Stimulated activated CD4-positive, alpha-beta T cell treated with anti-CD3 and anti-CD28 coated beads, Interleukin-2, amount 100 ng/mL, for 24 hours (primary cell): ENCODE data around the gene AMACR.
A peak's percentile ranks its signal among the peaks of the same experiment; 100 is the strongest.
"Not testable (repeated sequence)": the region's sequence is repeated elsewhere in the genome, so short reads cannot be mapped to it uniquely, and the experiment has no call there.

ENCODE experiments used
- DNase-seq, 2 donors: peaks; one replicate each; pipeline ENCODE4 v3.0.0-alpha.2; 2020

The AMACR gene

DNA sequence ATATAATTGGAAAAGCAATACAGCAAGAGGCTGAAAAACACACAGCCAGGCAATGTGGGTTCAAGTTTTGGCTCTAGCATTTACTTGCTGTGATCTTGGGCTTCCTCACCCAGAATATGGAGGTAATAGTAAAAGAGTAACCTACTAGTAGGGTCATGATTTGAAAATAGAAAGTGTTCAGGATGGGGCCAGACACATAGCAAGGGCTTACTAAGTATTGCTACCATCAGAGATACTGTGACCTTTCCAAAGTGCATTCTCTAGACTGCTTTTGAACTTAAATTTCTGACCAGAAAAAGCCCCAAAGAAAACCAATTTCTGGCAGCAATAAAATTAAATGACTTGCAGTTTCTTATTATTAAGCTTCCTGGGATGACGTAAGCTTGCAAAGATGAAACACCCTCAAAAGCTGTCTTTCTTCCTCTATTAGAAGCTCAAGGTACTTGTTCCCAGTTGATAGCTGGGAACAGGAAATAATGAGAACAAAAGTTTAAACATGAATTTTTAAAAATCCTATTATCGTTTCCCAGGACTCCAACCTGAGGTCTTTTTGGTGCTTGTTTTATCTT lies 43.6 kb downstream of the AMACR start:
- no peak for DNase-seq

DNA sequence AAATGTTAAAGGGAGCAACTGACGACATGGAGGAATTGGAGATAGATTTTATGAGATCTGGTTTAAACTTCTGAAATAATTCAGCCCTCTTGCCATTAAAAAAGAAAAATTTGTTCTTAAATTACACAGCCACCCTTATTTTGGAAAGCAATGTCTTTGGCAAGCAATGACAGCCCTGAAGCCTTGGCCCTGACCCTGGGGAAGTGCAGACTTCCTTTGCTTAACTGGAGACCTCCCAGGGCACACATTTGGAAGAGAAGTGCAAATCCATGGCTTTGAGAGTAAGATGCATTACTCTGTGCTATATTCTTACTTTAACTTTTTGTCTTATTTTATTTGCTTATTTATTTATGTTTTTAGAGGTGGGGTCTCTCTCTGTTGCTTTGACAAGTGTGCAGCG lies 49.7 kb downstream of the AMACR start:
- DNase-seq = no peak

DNA sequence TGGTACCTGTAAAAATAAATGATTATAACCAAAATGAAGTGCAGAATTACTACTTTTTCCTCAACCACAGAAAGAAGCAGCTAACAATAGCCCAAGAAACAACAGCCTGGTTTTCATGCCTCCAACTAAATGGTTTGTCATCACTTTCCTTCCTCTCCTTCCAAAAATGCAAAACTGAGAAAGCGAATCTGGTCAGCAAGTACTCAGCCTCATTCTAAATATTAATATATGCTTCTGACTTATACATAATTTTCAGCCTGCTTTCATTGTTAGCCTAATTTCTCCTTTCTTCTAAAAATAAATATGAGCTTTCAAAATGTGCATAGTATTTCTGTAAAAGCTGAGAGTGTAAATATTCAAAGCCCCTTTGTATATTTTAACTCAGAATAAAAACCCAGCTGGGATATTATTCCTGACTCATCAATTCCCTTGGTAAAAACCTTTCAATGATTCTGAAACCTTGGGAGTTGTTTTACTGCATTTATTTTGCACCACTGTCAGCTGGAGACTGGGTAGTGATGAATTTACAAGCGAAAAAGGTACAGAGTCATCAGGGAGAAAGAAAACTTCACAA lies 50.2 kb downstream of the AMACR start:
- no peak for DNase-seq

DNA sequence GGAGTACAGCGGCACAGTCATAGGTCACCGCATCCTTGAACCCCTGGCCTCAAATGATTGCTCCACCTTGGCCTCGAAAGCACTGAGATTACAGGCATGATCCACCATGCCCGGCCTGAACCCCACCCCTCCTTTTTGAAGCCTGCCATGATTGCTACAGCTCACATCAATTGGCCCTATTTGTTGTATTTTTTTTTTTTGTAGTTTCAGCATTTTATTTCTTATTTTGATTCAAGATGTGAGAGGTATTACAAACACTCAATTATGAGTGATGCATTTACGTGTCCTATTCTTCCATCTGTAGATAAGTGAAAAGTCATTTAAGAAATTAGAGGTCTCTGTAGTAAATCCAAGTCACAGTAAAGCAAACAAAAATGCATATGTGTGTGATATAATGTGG lies 55.7 kb downstream of the AMACR start:
- DNase-seq = not testable (repeated sequence)

GRCh38 chr5:33944543-33945132 lies 63.2 kb downstream of the AMACR start:
- DNase-seq = no peak

- no peak for DNase-seq
Measured at GRCh38 chr5:33941090-33941489, 66.8 kb downstream of the AMACR start.

GRCh38 chr5:33939556-33940262 lies 68.1 kb downstream of the AMACR start:
- no peak for DNase-seq

DNA sequence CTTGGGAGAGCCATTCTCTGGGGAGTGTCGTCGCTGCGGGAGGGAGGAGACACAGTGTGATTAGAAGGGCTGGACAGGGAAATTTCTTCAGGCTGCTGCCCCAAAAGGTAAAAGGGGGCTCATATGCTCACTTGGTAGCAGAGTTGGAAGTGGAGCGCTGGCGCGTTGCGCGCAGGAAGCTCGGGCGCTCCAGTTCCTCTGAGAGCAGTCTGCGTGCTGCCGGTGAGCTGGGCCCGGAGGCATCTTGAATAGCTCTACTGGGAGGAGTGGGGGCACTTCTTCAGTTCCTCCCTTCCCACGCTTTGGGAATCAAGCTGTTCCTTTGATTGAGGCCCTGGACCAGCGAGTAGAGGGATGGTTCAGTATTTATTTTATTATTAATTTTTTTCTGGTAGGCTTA lies 69.0 kb downstream of the AMACR start:
- no peak for DNase-seq

DNA sequence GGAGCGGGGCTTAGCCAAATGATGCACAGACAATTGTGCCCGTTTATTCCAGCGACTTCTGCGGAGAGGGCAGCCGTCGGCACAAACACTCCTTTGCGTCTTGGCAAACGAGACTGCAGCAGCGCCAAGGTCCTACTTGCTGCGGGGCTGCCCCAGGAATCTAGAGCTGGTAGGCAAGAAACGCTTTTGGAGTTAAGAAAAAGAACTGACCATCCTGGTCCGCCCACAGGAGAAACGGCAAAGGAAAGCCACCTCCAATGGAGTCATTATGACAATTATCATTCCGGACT lies 69.4 kb downstream of the AMACR start:
- no peak for DNase-seq

GRCh38 chr5:33937707-33938506 lies 69.9 kb downstream of the AMACR start:
- DNase-seq = peak in 1 of 2 donors; percentile 3

- no peak for DNase-seq
Measured at GRCh38 chr5:33937017-33937706, 70.7 kb downstream of the AMACR start.

DNA sequence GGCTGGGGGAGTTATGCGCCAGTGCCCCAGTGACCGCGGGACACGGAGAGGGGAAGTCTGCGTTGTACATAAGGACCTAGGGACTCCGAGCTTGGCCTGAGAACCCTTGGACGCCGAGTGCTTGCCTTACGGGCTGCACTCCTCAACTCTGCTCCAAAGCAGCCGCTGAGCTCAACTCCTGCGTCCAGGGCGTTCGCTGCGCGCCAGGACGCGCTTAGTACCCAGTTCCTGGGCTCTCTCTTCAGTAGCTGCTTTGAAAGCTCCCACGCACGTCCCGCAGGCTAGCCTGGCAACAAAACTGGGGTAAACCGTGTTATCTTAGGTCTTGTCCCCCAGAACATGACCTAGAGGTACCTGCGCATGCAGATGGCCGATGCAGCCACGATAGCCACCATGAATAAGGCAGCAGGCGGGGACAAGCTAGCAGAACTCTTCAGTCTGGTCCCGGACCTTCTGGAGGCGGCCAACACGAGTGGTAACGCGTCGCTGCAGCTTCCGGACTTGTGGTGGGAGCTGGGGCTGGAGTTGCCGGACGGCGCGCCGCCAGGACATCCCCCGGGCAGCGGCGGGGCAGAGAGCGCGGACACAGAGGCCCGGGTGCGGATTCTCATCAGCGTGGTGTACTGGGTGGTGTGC lies 71.4 kb downstream of the AMACR start, which contains the start of gene RXFP3:
Gene RXFP3 (plus strand): TSS at position 6 of the 636 bp plus-strand sequence. CDS start 355 bp downstream, at position 361.
- DNase-seq = no peak
